GM18951 (cell line): ENCODE data around the gene NDUFV2.

Source experiments
- POLR2A ChIP-seq: IDR thresholded peaks from 4 replicates; pipeline ENCODE4 v1.6.1; 2011; ENCODE audit warnings: mild to moderate bottlenecking; ENCODE audit not compliant: insufficient read length, insufficient read depth; ENCODE audit errors: extremely low read depth
- in situ Hi-C: fragments of 300-500 bp; cut with MboI; formaldehyde crosslinking; loops from one replicate; pipeline ENCODE4 v1.12.0; 2022; ENCODE audit warnings: low sequenced_read_pairs, mixed read lengths, inconsistent platforms; ENCODE audit not compliant: unreplicated experiment

NDUFV2 gene

DNA sequence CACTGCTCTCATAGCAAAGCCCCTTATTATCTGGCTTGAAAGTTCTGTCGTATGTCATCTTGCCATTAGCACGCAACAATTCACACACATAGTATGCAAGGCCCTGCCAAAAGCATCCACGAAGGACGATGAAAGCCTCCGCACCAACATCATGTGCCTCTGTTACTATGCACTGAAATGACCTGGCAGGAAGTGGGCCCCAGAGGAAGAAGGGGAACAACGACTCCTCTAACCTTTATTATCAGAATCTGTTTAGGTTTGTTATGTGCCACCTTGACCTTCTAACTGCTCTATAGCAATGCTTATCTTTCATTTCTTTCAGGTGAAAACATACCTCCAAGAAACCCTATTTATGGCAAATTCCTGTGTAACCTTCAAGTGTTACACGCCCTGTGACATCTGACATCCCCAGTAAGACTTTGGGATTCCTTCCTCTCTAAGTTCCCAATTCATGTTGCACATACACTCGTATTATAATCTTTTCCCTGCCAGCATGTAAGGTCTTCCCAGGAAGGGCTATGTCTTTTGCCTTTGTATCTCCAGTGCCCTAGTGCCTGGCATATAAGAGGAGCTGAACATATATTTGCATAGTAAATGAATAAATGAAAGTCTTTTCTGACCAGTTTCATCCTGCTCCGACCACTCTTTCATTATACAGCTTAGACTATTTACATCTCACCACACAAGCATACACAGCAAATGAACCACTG lies 7.0 kb upstream of the NDUFV2 start:
- peak; percentile 23 for TF ChIP-seq POLR2A
- in situ Hi-C loops: no loop called here

GRCh38 chr18:9096007-9096371 lies 6.5 kb upstream of the NDUFV2 start:
- TF ChIP-seq POLR2A: no peak
- in situ Hi-C loops: no loop called here

DNA sequence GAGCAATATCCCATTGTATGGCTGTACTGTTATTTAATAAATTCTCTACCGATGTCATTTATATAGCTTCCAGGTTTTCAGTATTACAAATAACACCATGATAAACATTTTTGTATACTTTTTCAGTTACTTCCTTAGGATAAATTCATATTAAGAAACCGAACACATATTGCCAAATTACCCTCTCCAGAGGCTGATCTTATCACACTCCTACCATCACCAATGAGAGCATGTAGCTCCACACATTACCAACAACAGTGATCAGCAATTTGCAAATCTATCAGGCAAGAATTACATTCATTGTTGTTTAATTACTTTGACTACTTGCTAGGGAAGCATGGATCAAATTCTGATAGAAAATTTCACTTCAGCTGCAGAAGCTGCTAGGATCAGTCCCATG lies 5.8 kb upstream of the NDUFV2 start:
- no peak for TF ChIP-seq POLR2A
- in situ Hi-C loops: no loop called here

GRCh38 chr18:9097349-9097748 lies 5.2 kb upstream of the NDUFV2 start:
- in situ Hi-C loops: no loop called here
- no peak for TF ChIP-seq POLR2A

DNA sequence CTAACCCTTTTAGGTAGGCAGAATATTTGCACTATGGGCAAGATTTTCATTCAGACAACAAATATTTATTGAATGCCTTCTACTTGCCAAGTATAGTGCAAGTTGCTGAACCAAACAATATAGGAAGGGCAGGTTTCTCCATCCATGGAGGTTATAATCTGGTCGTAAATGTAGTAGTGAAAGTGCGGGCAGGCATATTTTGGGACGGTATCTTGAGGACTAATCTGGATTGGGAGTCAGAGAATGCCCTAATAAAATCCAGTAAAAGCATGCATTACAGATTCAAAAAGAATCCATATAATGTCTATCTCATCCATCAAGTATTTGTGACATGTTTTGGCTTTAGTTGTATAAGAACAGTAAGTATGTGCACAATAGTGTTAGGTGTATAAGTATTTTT lies 1.7 kb upstream of the NDUFV2 start:
- TF ChIP-seq POLR2A: no peak
- in situ Hi-C loops: no loop called here

GRCh38 chr18:9101730-9102507 lies 580 bp upstream of the NDUFV2 start:
- in situ Hi-C loops: no loop called here
- no peak for TF ChIP-seq POLR2A

DNA sequence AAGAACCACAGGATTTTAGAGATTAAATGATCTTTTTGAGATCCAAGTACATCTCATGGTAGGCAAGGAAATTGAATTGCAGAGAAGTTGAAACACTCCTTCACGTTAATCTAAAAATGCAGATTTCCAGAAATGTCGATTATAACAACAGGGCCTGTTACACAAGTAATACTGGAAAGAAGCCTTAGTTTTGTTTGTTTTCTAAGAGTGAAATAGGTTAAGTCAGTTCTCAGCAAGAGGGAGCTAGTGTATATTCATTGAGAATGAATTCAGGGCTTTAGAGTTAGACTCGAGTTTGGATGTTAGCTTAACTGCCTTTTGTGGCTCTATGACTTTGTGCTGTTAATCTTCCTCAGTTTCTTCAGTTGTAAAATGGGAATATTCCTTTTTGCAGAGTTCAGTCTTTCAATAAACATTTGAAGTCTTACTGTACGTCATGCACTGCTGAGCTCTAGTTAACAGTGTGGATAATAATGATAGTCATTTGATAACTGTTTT lies 926 bp downstream of the NDUFV2 start:
- no peak for TF ChIP-seq POLR2A
- in situ Hi-C loops: no loop called here

- TF ChIP-seq POLR2A: no peak
- in situ Hi-C loops: no loop called here
These were observed 1.9 kb downstream of the NDUFV2 start for GRCh38 chr18:9104244-9104901.

- TF ChIP-seq POLR2A: no peak
These were observed 2.9 kb downstream of the NDUFV2 start for GRCh38 chr18:9105420-9105819.

GRCh38 chr18:9106094-9106493 lies 3.6 kb downstream of the NDUFV2 start:
- in situ Hi-C loops: no loop called here

More at GRCh38 chr18:9105420-9105819, 2.9 kb downstream of the NDUFV2 start:
- in situ Hi-C loops: no loop called here

GRCh38 chr18:9106800-9107584 lies 4.5 kb downstream of the NDUFV2 start:
- in situ Hi-C loops: no loop called here
- no peak for TF ChIP-seq POLR2A

More at GRCh38 chr18:9106094-9106493, 3.6 kb downstream of the NDUFV2 start:
- TF ChIP-seq POLR2A: no peak

DNA sequence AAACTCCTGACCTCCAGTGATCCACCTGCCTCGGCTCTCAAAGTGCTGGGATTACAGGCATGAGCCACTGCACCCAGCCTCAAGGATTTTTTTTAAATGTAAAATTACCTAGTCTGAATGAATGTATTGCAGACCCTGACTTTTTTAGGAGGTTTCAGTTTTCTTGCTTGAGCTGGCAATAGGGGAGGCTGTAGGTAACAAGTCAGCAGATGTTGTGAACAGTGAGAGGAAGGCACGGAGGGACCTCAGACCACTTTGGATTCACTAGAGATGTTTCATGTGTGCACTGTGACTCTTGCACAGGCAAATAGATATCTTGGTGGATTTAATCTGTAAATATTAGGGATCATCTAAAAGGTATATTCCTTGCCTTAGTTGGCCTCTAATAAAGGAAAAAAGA lies 6.4 kb downstream of the NDUFV2 start:
- in situ Hi-C loops: no loop called here
- no peak for TF ChIP-seq POLR2A

- in situ Hi-C loops: no loop called here
- no peak for TF ChIP-seq POLR2A
These were observed 7.0 kb downstream of the NDUFV2 start for GRCh38 chr18:9109523-9109922.
